ENCODE measurements around the gene SULT1A2. TPM values are rescaled to one million over a fixed set of nuclear protein-coding genes. Genes with fewer than 3 reads are reported as not detected.

The SULT1A2 gene
- total RNA-seq, 3 donors from 2014 or later: not detected

- no peak overlapping the region for H3K4me3 Mint-ChIP-seq
- H3K4me1 Mint-ChIP-seq (ENCODE audit: low read depth): no peaks in the 10 kb centered on the region
- no peak for ATAC-seq
- H3K27me3 Mint-ChIP-seq (ENCODE audit: low read depth): no peaks in the 10 kb centered on the region
- no peak for DNase-seq
- no peaks in the 10 kb centered on the region for H3K9me3 Mint-ChIP-seq
- peaks cover 25% of the 10 kb centered on the region for H3K36me3 Mint-ChIP-seq (ENCODE audit: insufficient read depth)
Measured at GRCh38 chr16:28589930-28590329, 6.9 kb downstream of the SULT1A2 start.

- no peaks in the 10 kb centered on the region for H3K4me1 Mint-ChIP-seq (ENCODE audit: low read depth)
- DNase-seq (no peak), ATAC-seq (no peak)
- no peak overlapping the region for H3K4me3 Mint-ChIP-seq
- no peaks in the 10 kb centered on the region for H3K9me3 Mint-ChIP-seq
- H3K27me3 Mint-ChIP-seq (ENCODE audit: low read depth): no peaks in the 10 kb centered on the region
- H3K36me3 Mint-ChIP-seq (ENCODE audit: insufficient read depth): peaks cover 28% of the 10 kb centered on the region
Measured at GRCh38 chr16:28589069-28589468, 7.8 kb downstream of the SULT1A2 start.

- ATAC-seq (no peak), DNase-seq (no peak)
- Mint-ChIP-seq H3K4me3 (no peak overlapping the region), H3K27me3 (ENCODE audit: low read depth) (no peaks in the 10 kb centered on the region), H3K9me3 (no peaks in the 10 kb centered on the region), H3K36me3 (ENCODE audit: insufficient read depth) (peaks cover 34% of the 10 kb centered on the region), H3K4me1 (ENCODE audit: low read depth) (no peaks in the 10 kb centered on the region)
Measured at GRCh38 chr16:28587386-28587785, 9.5 kb downstream of the SULT1A2 start.

GRCh38 chr16:28586466-28586865 lies 10.4 kb downstream of the SULT1A2 start:
- H3K9me3 Mint-ChIP-seq: no peaks in the 10 kb centered on the region
- H3K27me3 Mint-ChIP-seq (ENCODE audit: low read depth): no peaks in the 10 kb centered on the region
- peaks cover 36% of the 10 kb centered on the region for H3K36me3 Mint-ChIP-seq (ENCODE audit: insufficient read depth)
- no peak for ATAC-seq
- H3K4me3 Mint-ChIP-seq: no peak overlapping the region
- H3K4me1 Mint-ChIP-seq (ENCODE audit: low read depth): no peaks in the 10 kb centered on the region
- no peak for DNase-seq

GRCh38 chr16:28585674-28586073 lies 11.2 kb downstream of the SULT1A2 start:
- no peaks in the 10 kb centered on the region for H3K9me3 Mint-ChIP-seq
- H3K4me1 Mint-ChIP-seq (ENCODE audit: low read depth): no peaks in the 10 kb centered on the region
- H3K4me3 Mint-ChIP-seq: no peak overlapping the region
- DNase-seq (no peak), ATAC-seq (no peak)
- no peaks in the 10 kb centered on the region for H3K27me3 Mint-ChIP-seq (ENCODE audit: low read depth)
- peaks cover 32% of the 10 kb centered on the region for H3K36me3 Mint-ChIP-seq (ENCODE audit: insufficient read depth)

GRCh38 chr16:28580726-28581315 lies 16.0 kb downstream of the SULT1A2 start:
- no peak for DNase-seq
- peaks cover 2% of the 10 kb centered on the region for H3K4me1 Mint-ChIP-seq (ENCODE audit: low read depth)
- peaks cover 27% of the 10 kb centered on the region for H3K36me3 Mint-ChIP-seq (ENCODE audit: insufficient read depth)
- no peak overlapping the region for H3K4me3 Mint-ChIP-seq
- H3K27me3 Mint-ChIP-seq (ENCODE audit: low read depth): no peaks in the 10 kb centered on the region
- H3K9me3 Mint-ChIP-seq: no peaks in the 10 kb centered on the region
- no peak for ATAC-seq

GRCh38 chr16:28575446-28576109 lies 21.3 kb downstream of the SULT1A2 start:
- Mint-ChIP-seq H3K27me3 (ENCODE audit: low read depth) (no peaks in the 10 kb centered on the region), H3K4me3 (no peak overlapping the region), H3K36me3 (ENCODE audit: insufficient read depth) (peaks cover 6% of the 10 kb centered on the region), H3K9me3 (no peaks in the 10 kb centered on the region), H3K4me1 (ENCODE audit: low read depth) (peaks cover 23% of the 10 kb centered on the region)
- ATAC-seq (no peak), DNase-seq (no peak)

GRCh38 chr16:28574925-28575324 lies 21.9 kb downstream of the SULT1A2 start:
- H3K4me1 Mint-ChIP-seq (ENCODE audit: low read depth): peaks cover 23% of the 10 kb centered on the region
- DNase-seq (no peak), ATAC-seq (no peak)
- no peaks in the 10 kb centered on the region for H3K9me3 Mint-ChIP-seq
- H3K4me3 Mint-ChIP-seq: no peak overlapping the region
- peaks cover 6% of the 10 kb centered on the region for H3K36me3 Mint-ChIP-seq (ENCODE audit: insufficient read depth)
- no peaks in the 10 kb centered on the region for H3K27me3 Mint-ChIP-seq (ENCODE audit: low read depth)

GRCh38 chr16:28573738-28574718 lies 22.8 kb downstream of the SULT1A2 start:
- DNase-seq (no peak), ATAC-seq (no peak)
- no peaks in the 10 kb centered on the region for H3K9me3 Mint-ChIP-seq
- H3K4me3 Mint-ChIP-seq: no peak overlapping the region
- peaks cover 24% of the 10 kb centered on the region for H3K4me1 Mint-ChIP-seq (ENCODE audit: low read depth)
- peaks cover 6% of the 10 kb centered on the region for H3K36me3 Mint-ChIP-seq (ENCODE audit: insufficient read depth)
- no peaks in the 10 kb centered on the region for H3K27me3 Mint-ChIP-seq (ENCODE audit: low read depth)

- ATAC-seq (no peak), DNase-seq (no peak)
- Mint-ChIP-seq H3K9me3 (no peaks in the 10 kb centered on the region), H3K27me3 (ENCODE audit: low read depth) (no peaks in the 10 kb centered on the region), H3K4me3 (no peak overlapping the region), H3K36me3 (ENCODE audit: insufficient read depth) (peaks cover 4% of the 10 kb centered on the region), H3K4me1 (ENCODE audit: low read depth) (peaks cover 25% of the 10 kb centered on the region)
Measured at GRCh38 chr16:28572696-28573510, 23.9 kb downstream of the SULT1A2 start.

- no peak overlapping the region for H3K4me3 Mint-ChIP-seq
- H3K27me3 Mint-ChIP-seq (ENCODE audit: low read depth): no peaks in the 10 kb centered on the region
- peaks cover 11% of the 10 kb centered on the region for H3K9me3 Mint-ChIP-seq
- no peak for ATAC-seq
- peaks cover 29% of the 10 kb centered on the region for H3K4me1 Mint-ChIP-seq (ENCODE audit: low read depth)
- DNase-seq: no peak
- peaks cover 13% of the 10 kb centered on the region for H3K36me3 Mint-ChIP-seq (ENCODE audit: insufficient read depth)
Measured at GRCh38 chr16:28569968-28570752, 26.7 kb downstream of the SULT1A2 start.

GRCh38 chr16:28569021-28569420 lies 27.8 kb downstream of the SULT1A2 start:
- no peak overlapping the region for H3K4me3 Mint-ChIP-seq
- peaks cover 15% of the 10 kb centered on the region for H3K36me3 Mint-ChIP-seq (ENCODE audit: insufficient read depth)
- no peak for DNase-seq
- ATAC-seq: no peak
- H3K9me3 Mint-ChIP-seq: peaks cover 11% of the 10 kb centered on the region
- no peaks in the 10 kb centered on the region for H3K27me3 Mint-ChIP-seq (ENCODE audit: low read depth)
- peaks cover 27% of the 10 kb centered on the region for H3K4me1 Mint-ChIP-seq (ENCODE audit: low read depth)

GRCh38 chr16:28567292-28567691 lies 29.6 kb downstream of the SULT1A2 start:
- no peak for DNase-seq
- peaks cover 15% of the 10 kb centered on the region for H3K36me3 Mint-ChIP-seq (ENCODE audit: insufficient read depth)
- peaks cover 18% of the 10 kb centered on the region for H3K4me1 Mint-ChIP-seq (ENCODE audit: low read depth)
- ATAC-seq: no peak
- no peaks in the 10 kb centered on the region for H3K27me3 Mint-ChIP-seq (ENCODE audit: low read depth)
- H3K4me3 Mint-ChIP-seq: no peak overlapping the region
- peaks cover 11% of the 10 kb centered on the region for H3K9me3 Mint-ChIP-seq
